Osteocyte (in vitro differentiated cells): ENCODE results near the gene KIRREL3. TPM values are rescaled to one million over a fixed set of nuclear protein-coding genes. Genes with fewer than 3 reads are reported as not detected.

ENCODE experiments used
- DNase-seq: peaks from one replicate; pipeline ENCODE4 v3.0.0; 2021; ENCODE audit warnings: mixed read lengths; ENCODE audit not compliant: unreplicated experiment; ENCODE audit errors: extremely low spot score
- H3K27ac Mint-ChIP-seq: one replicate; pipeline ENCODE4 v1.8.0; 2021; ENCODE audit warnings: mild to moderate bottlenecking, mixed read lengths; ENCODE audit not compliant: unreplicated experiment
- H3K27me3 Mint-ChIP-seq: one replicate; pipeline ENCODE4 v1.8.0; 2021; ENCODE audit warnings: mixed read lengths; ENCODE audit not compliant: unreplicated experiment
- H3K36me3 Mint-ChIP-seq: one replicate; pipeline ENCODE4 v1.8.0; 2021; ENCODE audit warnings: mixed read lengths; ENCODE audit not compliant: unreplicated experiment
- H3K4me1 Mint-ChIP-seq: one replicate; pipeline ENCODE4 v1.8.0; 2021; ENCODE audit warnings: mixed read lengths; ENCODE audit not compliant: unreplicated experiment
- H3K4me3 Mint-ChIP-seq: one replicate; pipeline ENCODE4 v1.8.0; 2021; ENCODE audit warnings: mild to moderate bottlenecking, moderate library complexity, mixed read lengths; ENCODE audit not compliant: unreplicated experiment
- H3K9me3 Mint-ChIP-seq: one replicate; pipeline ENCODE4 v1.8.0; 2021; ENCODE audit warnings: mixed read lengths; ENCODE audit not compliant: unreplicated experiment
- total RNA-seq: library from RNA; stranded (reverse); gene quantifications from 2 replicates; pipeline ENCODE4 v1.2.1, GENCODE V29; 2021
- TF ChIP-seq, protein P1 (sequence below): fragments of 200-600 bp; sonication (generic); IDR thresholded peaks from 2 replicates; pipeline ENCODE4 v1.5.0; 2021; ENCODE audit warnings: antibody characterized with exemption, mild to moderate bottlenecking, moderate library complexity

Gene KIRREL3
- total RNA-seq, 1 donor from 2014 or later = 1.2 TPM

DNA sequence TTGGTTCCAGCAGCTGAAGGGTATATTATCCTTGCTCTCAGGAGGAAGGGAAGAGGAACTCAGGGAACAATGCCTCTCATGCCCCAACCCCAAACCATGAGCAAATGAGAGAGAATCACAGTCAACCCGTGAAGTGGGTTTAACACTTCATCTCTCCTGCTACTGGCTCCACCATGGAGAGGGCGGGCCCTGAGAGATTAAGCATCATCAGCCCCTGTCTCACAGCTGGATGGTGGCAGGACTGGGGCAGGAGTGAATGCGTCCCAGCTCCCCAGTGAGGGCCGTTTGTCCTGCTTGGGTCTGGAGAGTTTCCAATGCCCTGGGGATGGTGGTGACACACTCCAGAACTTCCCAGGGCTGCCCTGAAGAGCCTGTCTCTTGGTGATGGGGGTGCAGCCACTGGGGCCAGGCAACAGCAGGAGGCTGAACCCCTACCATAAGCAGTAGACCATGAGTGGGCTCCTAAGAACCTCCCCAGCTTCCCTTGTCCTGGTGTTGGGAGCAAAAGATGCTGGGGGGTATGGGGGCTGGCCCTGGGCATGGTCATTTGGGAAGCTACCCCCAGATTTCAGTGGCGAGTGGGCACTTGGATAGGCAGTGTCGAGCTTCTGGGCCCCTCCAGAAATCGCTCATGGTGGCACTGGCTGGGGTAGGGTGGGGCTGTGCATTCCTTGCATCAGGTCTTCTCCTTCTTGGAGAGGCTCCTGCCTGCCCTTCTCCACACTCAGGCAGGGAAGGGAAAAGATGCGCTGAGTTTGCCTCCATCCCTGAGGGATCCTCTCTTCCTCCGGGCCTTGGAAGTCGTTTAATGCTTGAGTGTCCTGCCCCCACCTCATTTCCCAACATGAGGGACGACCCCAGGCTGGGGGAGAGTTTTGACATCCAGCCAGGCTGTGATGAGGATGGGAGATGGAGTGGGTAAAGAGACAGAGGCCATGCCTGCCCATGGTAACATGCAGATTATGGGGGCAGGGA is 487.5 kb downstream of the KIRREL3 start:
- Mint-ChIP-seq H3K4me3 (no peak overlapping the region), H3K27ac (no peak overlapping the region), H3K27me3 (peaks cover 5% of the 10 kb centered on the region), H3K36me3 (no peaks in the 10 kb centered on the region), H3K9me3 (no peaks in the 10 kb centered on the region), H3K4me1 (no peaks in the 10 kb centered on the region)
- TF ChIP-seq, protein P1, sequence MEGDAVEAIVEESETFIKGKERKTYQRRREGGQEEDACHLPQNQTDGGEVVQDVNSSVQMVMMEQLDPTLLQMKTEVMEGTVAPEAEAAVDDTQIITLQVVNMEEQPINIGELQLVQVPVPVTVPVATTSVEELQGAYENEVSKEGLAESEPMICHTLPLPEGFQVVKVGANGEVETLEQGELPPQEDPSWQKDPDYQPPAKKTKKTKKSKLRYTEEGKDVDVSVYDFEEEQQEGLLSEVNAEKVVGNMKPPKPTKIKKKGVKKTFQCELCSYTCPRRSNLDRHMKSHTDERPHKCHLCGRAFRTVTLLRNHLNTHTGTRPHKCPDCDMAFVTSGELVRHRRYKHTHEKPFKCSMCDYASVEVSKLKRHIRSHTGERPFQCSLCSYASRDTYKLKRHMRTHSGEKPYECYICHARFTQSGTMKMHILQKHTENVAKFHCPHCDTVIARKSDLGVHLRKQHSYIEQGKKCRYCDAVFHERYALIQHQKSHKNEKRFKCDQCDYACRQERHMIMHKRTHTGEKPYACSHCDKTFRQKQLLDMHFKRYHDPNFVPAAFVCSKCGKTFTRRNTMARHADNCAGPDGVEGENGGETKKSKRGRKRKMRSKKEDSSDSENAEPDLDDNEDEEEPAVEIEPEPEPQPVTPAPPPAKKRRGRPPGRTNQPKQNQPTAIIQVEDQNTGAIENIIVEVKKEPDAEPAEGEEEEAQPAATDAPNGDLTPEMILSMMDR = no peak
- DNase-seq = no peak

DNA sequence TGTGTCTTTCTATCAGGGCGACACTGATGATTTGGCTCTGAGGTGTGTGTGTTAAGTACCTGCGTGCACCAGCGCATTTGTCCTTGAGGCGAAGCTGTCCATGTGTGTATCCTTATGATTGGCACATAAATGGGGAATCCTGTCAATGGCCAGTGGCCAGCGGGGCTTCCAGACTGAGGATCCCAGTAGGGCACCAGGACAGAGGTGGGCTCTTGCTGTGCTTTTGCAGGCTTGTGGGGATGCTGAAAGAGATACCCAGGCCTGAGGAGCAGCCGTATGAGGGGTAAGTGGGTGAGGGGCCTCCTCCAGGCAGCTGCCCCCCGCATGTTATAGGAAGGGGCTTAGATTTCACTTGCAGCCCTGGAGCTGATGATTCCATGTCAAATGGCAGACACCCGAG is 488.3 kb downstream of the KIRREL3 start:
- H3K27ac Mint-ChIP-seq = no peak overlapping the region
- no peak for DNase-seq
- H3K4me1 Mint-ChIP-seq = no peaks in the 10 kb centered on the region
- no peak overlapping the region for H3K4me3 Mint-ChIP-seq
- H3K9me3 Mint-ChIP-seq = peaks cover 3% of the 10 kb centered on the region
- H3K27me3 Mint-ChIP-seq = no peaks in the 10 kb centered on the region
- TF ChIP-seq, protein P1 = no peak
- H3K36me3 Mint-ChIP-seq = no peaks in the 10 kb centered on the region

DNA sequence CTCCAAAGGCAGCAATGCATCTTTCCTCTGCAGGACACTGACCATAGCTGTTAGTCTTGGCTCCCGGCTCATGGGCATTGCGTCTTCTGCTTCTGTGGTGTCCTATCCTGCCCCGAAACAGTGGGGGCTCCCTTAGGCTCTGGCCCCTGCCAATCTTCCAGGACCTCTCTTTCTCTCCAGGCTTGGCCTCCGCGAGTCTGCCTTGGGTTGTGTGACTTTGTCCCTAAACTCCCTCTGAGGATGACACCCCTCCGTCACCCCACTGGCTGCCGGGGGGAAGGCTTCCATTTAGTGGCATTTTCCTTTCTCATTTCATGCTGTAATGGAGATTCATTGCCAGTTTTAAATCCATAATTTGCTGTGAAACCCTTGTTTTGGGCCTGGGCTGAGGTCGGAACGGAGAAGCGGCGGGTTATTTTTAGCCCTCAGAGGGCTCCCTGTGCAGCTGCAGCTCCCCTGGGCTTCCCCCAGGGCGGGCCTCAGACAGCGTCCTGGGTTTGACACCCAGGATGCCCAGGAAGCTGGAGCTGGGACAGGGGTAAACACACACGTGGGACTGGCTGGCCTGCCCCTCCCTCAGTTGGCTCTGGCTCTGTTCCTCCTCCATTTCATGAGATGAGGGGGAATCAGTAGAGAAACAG is 489.0 kb downstream of the KIRREL3 start:
- Mint-ChIP-seq H3K4me1 (no peaks in the 10 kb centered on the region), H3K9me3 (peaks cover 8% of the 10 kb centered on the region), H3K4me3 (no peak overlapping the region), H3K27me3 (no peaks in the 10 kb centered on the region), H3K27ac (no peak overlapping the region), H3K36me3 (no peaks in the 10 kb centered on the region)
- TF ChIP-seq, protein P1 = no peak
- no peak for DNase-seq

DNA sequence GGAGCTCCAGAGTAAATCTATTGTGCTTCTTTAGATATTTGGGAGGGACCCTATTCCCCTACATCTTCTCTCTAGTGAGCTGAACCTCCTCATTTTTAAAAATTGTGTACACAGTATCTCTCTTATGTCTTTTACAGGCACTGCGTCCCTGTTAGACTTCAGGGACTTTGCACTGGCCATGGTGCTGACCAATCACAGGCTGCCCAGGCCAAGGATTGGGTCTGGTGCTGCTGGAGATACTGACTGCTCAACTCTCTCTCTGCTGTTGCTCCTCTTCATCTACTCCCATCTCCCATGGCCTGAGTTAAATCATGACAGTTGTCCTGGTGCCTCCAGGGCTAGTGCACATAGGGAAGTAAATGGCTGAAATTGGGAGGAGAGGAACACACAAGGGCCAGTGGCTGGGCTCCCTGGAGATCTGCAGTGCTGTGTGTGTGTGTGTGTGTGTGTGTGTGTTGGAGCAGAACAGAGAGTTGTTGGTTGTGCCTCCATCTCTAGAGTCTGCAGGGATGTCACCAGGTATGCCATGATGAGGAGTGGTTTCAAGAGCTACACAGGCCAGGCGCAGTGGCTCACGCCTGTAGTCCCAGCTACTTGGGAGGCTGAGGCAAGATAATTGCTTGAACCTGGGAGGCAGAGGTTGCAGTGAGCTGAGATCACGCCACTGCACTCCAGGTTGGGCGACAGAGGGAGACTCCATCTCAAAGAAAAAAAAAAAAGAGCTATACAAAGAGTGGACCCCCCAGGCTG is 489.8 kb downstream of the KIRREL3 start:
- TF ChIP-seq, protein P1 = no peak
- Mint-ChIP-seq H3K27me3 (no peaks in the 10 kb centered on the region), H3K9me3 (peaks cover 12% of the 10 kb centered on the region), H3K36me3 (no peaks in the 10 kb centered on the region), H3K4me3 (no peak overlapping the region), H3K4me1 (no peaks in the 10 kb centered on the region), H3K27ac (no peak overlapping the region)
- no peak for DNase-seq
